Adipose tissue (tissue), 3 donors: Measurements from ENCODE around the gene ARRDC2. TPM values are rescaled to one million over a fixed set of nuclear protein-coding genes. Genes with fewer than 3 reads are reported as not detected.
"Not testable (repeated sequence)": the region's sequence is repeated elsewhere in the genome, so short reads cannot be mapped to it uniquely, and the experiment has no call there.

Experiments used
- H3K27ac ChIP-seq: one replicate; pipeline ENCODE4 v1.5.1; 2013; ENCODE audit warnings: low read depth, low read length
- WGBS, 3 donors: extraction: QIAGEN DNeasy Blood & Tissue Kit; methylation state at CpG; one replicate each; pipeline ENCODE4 v1.1.7; 2013; 5-methylcytosine and 5-hydroxymethylcytosine counted together
- polyA plus RNA-seq, 3 donors: library from polyadenylated mRNA; stranded (reverse); fragments of 200-250 nt; gene quantifications; one replicate each; pipeline ENCODE4 v1.2.3, GENCODE V29; 2013
- donor health status: healthy with polysubstance abuse.
- donor health status: Bipolar disorder and iron deficiency.
- donor health status: healthy.

The ARRDC2 gene
- polyA plus RNA-seq, 3 donors = 11.1 to 48.6 (median 15.4) TPM

- H3K27ac ChIP-seq = no peak overlapping the region
- WGBS, 3 donors = 86 to 94% (median 93%) methylated on average over 11 of the region's 11 CpGs
Measured at GRCh38 chr19:18008814-18009213, 844 bp downstream of the ARRDC2 start.

DNA sequence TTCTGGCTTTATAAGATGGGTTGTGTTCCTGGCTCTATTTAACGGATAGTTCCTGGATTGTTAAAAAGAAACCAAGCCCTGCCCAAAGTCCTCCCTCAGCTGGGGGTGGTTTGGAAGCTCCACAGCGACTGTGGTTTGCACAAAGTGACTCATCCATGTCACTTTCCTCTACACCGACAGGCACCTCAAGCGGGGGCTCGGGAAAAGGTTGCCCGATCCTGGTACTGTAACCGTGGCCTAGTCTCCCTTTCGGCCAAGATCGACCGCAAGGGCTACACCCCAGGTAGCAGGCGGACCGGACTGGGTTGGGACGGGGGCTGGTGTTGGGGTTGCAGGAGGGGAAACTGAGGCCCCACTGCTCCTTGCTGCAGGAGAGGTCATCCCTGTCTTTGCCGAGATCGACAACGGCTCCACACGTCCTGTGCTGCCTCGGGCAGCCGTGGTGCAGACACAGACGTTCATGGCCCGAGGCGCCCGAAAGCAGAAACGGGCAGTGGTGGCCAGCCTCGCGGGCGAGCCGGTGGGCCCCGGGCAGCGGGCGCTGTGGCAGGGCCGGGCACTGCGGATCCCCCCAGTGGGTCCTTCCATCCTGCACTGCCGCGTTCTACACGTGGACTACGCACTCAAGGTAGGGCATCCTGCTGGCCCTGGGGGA is 1.6 kb downstream of the ARRDC2 start:
- H3K27ac ChIP-seq = no peak overlapping the region
- WGBS, 3 donors = 87 to 92% (median 90%) methylated on average over 34 to 37 of the region's 37 CpGs

DNA sequence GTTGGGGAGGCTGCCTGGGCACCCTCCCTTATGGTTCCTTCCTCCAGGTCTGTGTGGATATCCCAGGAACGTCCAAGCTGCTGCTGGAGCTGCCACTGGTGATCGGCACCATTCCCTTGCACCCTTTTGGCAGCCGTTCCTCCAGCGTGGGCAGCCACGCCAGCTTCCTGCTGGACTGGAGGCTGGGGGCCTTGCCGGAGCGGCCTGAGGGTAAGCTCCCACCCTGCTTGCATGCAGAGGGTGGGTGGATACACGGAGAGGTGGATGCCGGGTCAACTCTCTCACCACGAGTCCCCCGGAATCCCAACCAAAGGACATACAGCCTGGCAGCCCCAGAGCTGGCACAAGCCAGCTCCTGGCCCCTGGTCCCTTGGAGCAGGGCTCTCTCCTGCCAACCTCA is 2.2 kb downstream of the ARRDC2 start:
- no peak overlapping the region for H3K27ac ChIP-seq

DNA sequence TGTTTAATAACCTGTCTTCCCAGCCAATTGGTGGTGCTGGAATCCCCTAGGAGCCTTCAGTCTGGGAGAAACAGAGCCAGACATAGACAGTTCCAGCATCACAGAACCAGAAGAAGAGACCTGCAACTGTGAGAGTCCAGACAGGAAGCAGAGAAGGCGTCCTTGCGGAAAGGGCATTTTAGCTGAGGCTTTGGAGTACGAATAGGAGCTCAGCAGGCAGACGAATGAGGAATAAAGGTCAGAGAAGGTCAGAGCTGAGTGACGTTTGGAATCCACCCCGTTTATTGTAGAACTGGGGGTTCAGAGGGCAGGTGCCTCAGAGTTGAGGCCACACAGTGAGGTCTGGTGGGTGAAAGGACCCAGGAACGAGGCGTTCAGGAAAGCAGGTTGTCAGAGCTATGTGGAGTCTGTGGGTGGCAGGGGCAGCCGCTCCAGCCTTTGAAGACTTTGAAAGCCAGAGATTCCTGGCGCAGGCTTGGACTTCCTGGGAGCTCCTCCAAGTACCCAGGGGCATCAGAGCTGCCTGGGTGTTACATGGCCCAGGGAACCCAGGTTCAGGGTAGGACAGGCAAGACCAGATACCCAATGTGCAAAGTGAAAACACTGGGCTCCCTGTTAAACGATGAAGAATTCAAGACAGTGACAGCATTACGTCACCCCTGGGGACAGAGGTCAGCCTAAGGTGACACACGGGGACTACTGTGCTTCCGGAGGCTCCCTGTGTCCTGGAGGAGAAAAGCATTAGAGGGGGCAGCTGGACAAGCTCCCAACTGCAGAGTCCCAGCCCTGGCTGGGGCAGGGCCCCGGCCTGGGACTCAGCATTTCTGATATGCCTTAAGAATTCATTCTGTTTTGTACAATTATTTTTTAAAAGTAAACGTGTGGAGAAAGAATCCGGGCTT is 5.5 kb downstream of the ARRDC2 start:
- H3K27ac ChIP-seq = no peak overlapping the region
- WGBS, 3 donors = 72 to 75% (median 74%) methylated on average over 17 of the region's 17 CpGs

More for the DNA sequence above, 2.2 kb downstream of the ARRDC2 start:
- 84 to 88% (median 85%) methylated on average over 11 of the region's 11 CpGs for WGBS, 3 donors

DNA sequence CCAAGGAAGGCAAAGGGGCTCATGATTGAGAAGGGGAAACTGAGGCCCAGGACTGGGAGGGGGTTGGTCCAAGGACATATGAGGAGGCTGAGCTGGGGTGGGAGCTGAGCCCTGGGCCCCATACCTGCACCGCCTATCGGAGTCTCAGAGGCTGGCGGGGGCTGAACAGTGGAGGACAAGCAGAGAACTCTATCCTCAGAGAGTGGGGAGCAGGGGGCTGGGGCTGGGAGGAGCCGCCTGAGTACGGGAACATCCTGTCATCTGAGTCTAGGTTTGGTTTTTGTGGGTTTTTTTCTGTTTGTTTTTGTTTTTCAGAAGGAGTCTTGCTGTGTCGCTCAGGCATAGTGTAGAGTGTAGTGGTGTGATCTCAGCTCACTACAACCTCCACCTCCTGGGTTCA is 6.2 kb downstream of the ARRDC2 start:
- no peak overlapping the region for H3K27ac ChIP-seq
- 83 to 90% (median 84%) methylated on average over 6 of the region's 6 CpGs for WGBS, 3 donors

GRCh38 chr19:18016209-18016910 is 8.4 kb downstream of the ARRDC2 start:
- H3K27ac ChIP-seq = no peak overlapping the region
- 80 to 90% (median 85%) methylated on average over 14 of the region's 14 CpGs for WGBS, 3 donors

- no peak overlapping the region for H3K27ac ChIP-seq
- 53 to 73% (median 55%) methylated on average over 15 of the region's 15 CpGs for whole genome bisulfite sequencing, 3 donors
Measured at GRCh38 chr19:18017275-18018083, 9.5 kb downstream of the ARRDC2 start.

GRCh38 chr19:18020212-18021085 is 12.5 kb downstream of the ARRDC2 start:
- WGBS, 3 donors = 29 to 39% (median 39%) methylated on average over 16 of the region's 16 CpGs
- peak overlapping the region; percentile 60 for H3K27ac ChIP-seq

- H3K27ac ChIP-seq = peak overlapping the region; percentile 73
- WGBS, 3 donors = 24 to 68% (median 27%) methylated on average over 21 of the region's 21 CpGs
Measured at GRCh38 chr19:18021121-18021755, 13.3 kb downstream of the ARRDC2 start.

- 24 to 70% (median 34%) methylated on average over 21 to 23 of the region's 23 CpGs for WGBS, 3 donors
- H3K27ac ChIP-seq = peak overlapping the region; percentile 24
Measured at GRCh38 chr19:18023622-18024251, 15.8 kb downstream of the ARRDC2 start.

- 82 to 93% (median 90%) methylated on average over 4 of the region's 4 CpGs for WGBS, 3 donors
- no peak overlapping the region for H3K27ac ChIP-seq
Measured at GRCh38 chr19:18027151-18027550, 19.2 kb downstream of the ARRDC2 start.

- WGBS, 3 donors = 25 to 68% (median 64%) methylated on average over 8 of the region's 8 CpGs
Measured at GRCh38 chr19:18029617-18030338, 21.8 kb downstream of the ARRDC2 start.

GRCh38 chr19:18031401-18031800 is 23.4 kb downstream of the ARRDC2 start:
- not testable (repeated sequence) for H3K27ac ChIP-seq
- WGBS, 3 donors = 58 to 80% (median 61%) methylated on average over 5 of the region's 5 CpGs

More at GRCh38 chr19:18029617-18030338, 21.8 kb downstream of the ARRDC2 start:
- no peak overlapping the region for H3K27ac ChIP-seq

GRCh38 chr19:18032102-18032501 is 24.1 kb downstream of the ARRDC2 start:
- 60 to 71% (median 67%) methylated on average over 2 of the region's 2 CpGs for WGBS, 3 donors
- not testable (repeated sequence) for H3K27ac ChIP-seq

- WGBS, 3 donors = 87 to 100% (median 96%) methylated on average over 2 of the region's 2 CpGs
- H3K27ac ChIP-seq = no peak overlapping the region
Measured at GRCh38 chr19:18041054-18041453, 33.1 kb downstream of the ARRDC2 start.

DNA sequence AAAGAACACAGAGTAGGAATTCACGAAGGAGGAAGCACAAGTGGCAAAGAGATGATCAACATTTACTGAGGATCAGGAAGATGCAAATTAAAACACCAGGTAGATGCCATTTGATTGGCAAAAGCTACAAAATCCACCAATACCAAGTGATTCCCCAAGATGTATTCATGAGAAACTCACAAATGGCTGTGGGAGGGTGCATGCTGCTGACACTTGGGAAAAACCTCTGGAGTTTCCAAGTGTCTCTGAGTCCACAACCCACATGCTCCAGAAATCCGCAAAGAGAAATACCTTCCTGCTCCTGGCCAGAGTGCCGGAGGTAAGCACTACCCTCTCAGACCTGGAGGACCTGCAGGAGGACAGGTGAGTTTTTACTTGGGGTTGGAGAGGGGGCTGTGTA is 35.7 kb downstream of the ARRDC2 start:
- 88 to 96% (median 92%) methylated on average over 3 of the region's 3 CpGs for WGBS, 3 donors

More for the DNA sequence above, 35.7 kb downstream of the ARRDC2 start:
- H3K27ac ChIP-seq = no peak overlapping the region
